Heart left ventricle (tissue), 16 donors: ENCODE results near the gene CELF2. TPM values are rescaled to one million over a fixed set of nuclear protein-coding genes. Genes with fewer than 3 reads are reported as not detected.

Source experiments
- ATAC-seq, 4 donors: fragments of 200-7000 bp; cut with Tn5 transposase; one replicate each; pipeline ENCODE4 v1.9.1; 2020 to 2022; ENCODE audit warnings: moderate library complexity in 4 of 4, mild to moderate bottlenecking in 3 of 4, moderate number of reproducible peaks in 1 of 4
- DNase-seq, 5 donors: peaks; one replicate each; pipeline ENCODE4 v3.0.0-alpha.2; 2020
- H3K27ac ChIP-seq, 12 donors: fragments of 200-600 bp; sonication (generic) in 4 of 12; one replicate each; pipeline versions ENCODE4 v1.5.0 to v1.8.0; 2016 to 2022; ENCODE audit warnings: mild to moderate bottlenecking in 2 of 12
- H3K27me3 ChIP-seq, 9 donors: fragments of 200-600 bp; sonication (generic) in 2 of 9; one replicate each; pipeline versions ENCODE4 v1.5.1 to v1.8.0; 2016 to 2022; ENCODE audit warnings: mild to moderate bottlenecking in 3 of 9
- H3K36me3 ChIP-seq, 9 donors: fragments of 200-600 bp; sonication (generic) in 2 of 9; one replicate each; pipeline versions ENCODE4 v1.5.0 to v1.8.0; 2018 to 2022; ENCODE audit warnings: mild to moderate bottlenecking in 2 of 9
- H3K4me1 ChIP-seq, 12 donors: fragments of 200-600 bp; sonication (generic) in 4 of 12; one replicate each; pipeline versions ENCODE4 v1.5.0 to v1.8.0; 2016 to 2022; ENCODE audit warnings: mild to moderate bottlenecking in 3 of 12
- H3K4me3 ChIP-seq, 12 donors: fragments of 200-600 bp; sonication (generic) in 4 of 12; one replicate each; pipeline versions ENCODE4 v1.5.0 to v1.8.0; 2017 to 2022; ENCODE audit warnings: mild to moderate bottlenecking in 9 of 12, moderate library complexity in 4 of 12
- H3K9me3 ChIP-seq, 12 donors: fragments of 200-600 bp; sonication (generic) in 4 of 12; one replicate each; pipeline versions ENCODE4 v1.5.0 to v1.8.0; 2016 to 2022; ENCODE audit warnings: mild to moderate bottlenecking in 1 of 12
- CTCF ChIP-seq, 12 donors: fragments of 200-600 bp; sonication (generic) in 4 of 12; IDR thresholded peaks; one replicate each; pipeline versions ENCODE4 v1.5.0 to v1.8.0; 2018 to 2022; ENCODE audit warnings: antibody characterized with exemption in 12 of 12, mild to moderate bottlenecking in 5 of 12
- POLR2A ChIP-seq, 2 donors: fragments of 450-650 bp; IDR thresholded peaks; one replicate each; pipeline ENCODE4 v1.6.1; 2017; ENCODE audit warnings: antibody characterized with exemption in 2 of 2, mild to moderate bottlenecking in 2 of 2, moderate library complexity in 2 of 2
- WGBS, 4 donors: extraction: QIAGEN DNeasy Blood & Tissue Kit in 2 of 4; methylation state at CpG; one replicate each; pipeline versions ENCODE4 v1.1.5 to v1.1.7; 2013 to 2018; 5-methylcytosine and 5-hydroxymethylcytosine counted together
- intact Hi-C, 10 donors: fragments of 100-400 bp; cut with DNase I; formaldehyde crosslinking; loops; one replicate each; pipeline versions ENCODE4 v1.11.1 to v1.14.2; 2022
- polyA plus RNA-seq, 2 donors: library from polyadenylated mRNA; stranded (reverse); fragments of 200-250 nt; gene quantifications; one replicate each; pipeline ENCODE4 v1.2.3, GENCODE V29; 2013
- total RNA-seq, 9 donors: library from RNA; depleted of rRNA in 2 of 9; stranded (reverse); fragments of >200 nt in 2 of 9; fragmentation: NEBNext Ultra II Directional in 3 of 9; extraction: Animal tissue kit (Norgen Biotek cat#: 25700) in 3 of 9; gene quantifications; one replicate each; pipeline versions ENCODE4 v1.1.0 to v1.2.4, GENCODE V29; 2016 to 2023
- donor health status: ischemic (EF 13 %, LVEDD 7.1; RV severe dilation, severe dysfunction).
- donor health status: healthy with polysubstance abuse.
- donor health status: DM: no; HTN: yes; CAD: no.
- donor health status: DM: no; HTN: no; CAD: no.
- donor health status: ischemic (EF 25% LVEDD 6.9; RV normal size, moderate dysfunction).
- donor health status: ischemic (EF 25% LVEDD 5.7; RV mildly dilated, moderate dysfunction).
- donor health status: healthy.
- donor health status: DM: yes; HTN: yes; CAD: no.
- donor health status: ischemic (EF 35%, LVEDD 5.7; RV mildly dilated, moderate dysfunction).
- donor health status: nonischemic (EF 11% LVEDD 7.7; RV severe dilation, severe dysfunction).
- donor health status: DM: yes; HTN: yes; CAD: no.
- donor health status: PGD.
- donor health status: ischemic (EF 29% LVEDD 5.4; RV normal size, mild dysfunction).
- donor health status: nonischemic (EF 23%, LVEDD 6.1; RV moderate dilation, normal function).

CELF2 gene
- total and polyA plus RNA-seq, 11 donors = 14.2 to 103 (median 67.1) TPM

GRCh38 chr10:11134411-11134810 lies 116.7 kb downstream of the CELF2 start:
- H3K36me3 ChIP-seq = no peaks in the 10 kb centered on the region
- ATAC-seq = peak in 2 of 4 donors; percentile 13 to 46
- WGBS, 4 donors = 86 to 94% (median 93%) methylated on average over 7 of the region's 7 CpGs
- no peaks in the 10 kb centered on the region for H3K9me3 ChIP-seq
- DNase-seq = no peak
- peaks cover 0 to 30% (median 0%) of the 10 kb centered on the region in 12 donors for H3K4me1 ChIP-seq
- H3K27me3 ChIP-seq = no peaks in the 10 kb centered on the region
- no peak overlapping the region for H3K4me3 ChIP-seq
- H3K27ac ChIP-seq = no peak overlapping the region
- intact Hi-C loops = no loop called here
- no peak for TF ChIP-seq POLR2A (IDR thresholded peaks at IDR 0.05)
- no peak for TF ChIP-seq CTCF (IDR thresholded peaks at IDR 0.05)

- ATAC-seq = peak in 2 of 4 donors; percentile 20 to 57
- no peak for DNase-seq
- TF ChIP-seq POLR2A (IDR thresholded peaks at IDR 0.05) (no peak), CTCF (IDR thresholded peaks at IDR 0.05) (no peak)
- no peaks in the 10 kb centered on the region for H3K36me3 ChIP-seq
- 60 to 81% (median 78%) methylated on average over 2 of the region's 2 CpGs for WGBS, 4 donors
- no peak overlapping the region for H3K27ac ChIP-seq
- H3K9me3 ChIP-seq = no peaks in the 10 kb centered on the region
- H3K4me3 ChIP-seq = no peak overlapping the region
- intact Hi-C loops = no loop called here
- H3K27me3 ChIP-seq = no peaks in the 10 kb centered on the region
- peaks cover 0 to 24% (median 0%) of the 10 kb centered on the region in 12 donors for H3K4me1 ChIP-seq
These were observed 118.0 kb downstream of the CELF2 start for GRCh38 chr10:11135709-11136108.

GRCh38 chr10:11138314-11139033 lies 120.8 kb downstream of the CELF2 start:
- Histone ChIP-seq H3K36me3 (no peaks in the 10 kb centered on the region), H3K9me3 (no peaks in the 10 kb centered on the region), H3K4me3 (no peak overlapping the region), H3K27ac (no peak overlapping the region), H3K4me1 (peaks cover 0 to 27% (median under 1%) of the 10 kb centered on the region in 12 donors), H3K27me3 (no peaks in the 10 kb centered on the region)
- DNase-seq (no peak), ATAC-seq (no peak)
- WGBS, 4 donors = 72 to 80% (median 76%) methylated on average over 9 of the region's 9 CpGs
- intact Hi-C loops = no loop called here
- TF ChIP-seq POLR2A (IDR thresholded peaks at IDR 0.05) = no peak
- TF ChIP-seq CTCF (IDR thresholded peaks at IDR 0.05) = no peak

GRCh38 chr10:11140963-11141362 lies 123.3 kb downstream of the CELF2 start:
- no peaks in the 10 kb centered on the region for H3K27me3 ChIP-seq
- intact Hi-C loops = no loop called here
- DNase-seq = no peak

More at GRCh38 chr10:11140963-11141362, 123.3 kb downstream of the CELF2 start:
- H3K9me3 ChIP-seq = no peaks in the 10 kb centered on the region
- no peak overlapping the region for H3K27ac ChIP-seq
- TF ChIP-seq POLR2A (IDR thresholded peaks at IDR 0.05) (no peak), CTCF (IDR thresholded peaks at IDR 0.05) (no peak)
- peaks cover 0 to 41% (median 17%) of the 10 kb centered on the region in 12 donors for H3K4me1 ChIP-seq
- no peak overlapping the region for H3K4me3 ChIP-seq
- 91 to 93% (median 92%) methylated on average over 6 of the region's 6 CpGs for WGBS, 4 donors
- H3K36me3 ChIP-seq = no peaks in the 10 kb centered on the region
- ATAC-seq = no peak
